Measurements from ENCODE around the gene ARHGAP23. TPM values are rescaled to one million over a fixed set of nuclear protein-coding genes. Genes with fewer than 3 reads are reported as not detected.
A peak's percentile ranks its signal among the peaks of the same experiment; 100 is the strongest.

Gene ARHGAP23
- total RNA-seq, 2 donors from 2014 or later = 27.3 to 204 TPM

DNA sequence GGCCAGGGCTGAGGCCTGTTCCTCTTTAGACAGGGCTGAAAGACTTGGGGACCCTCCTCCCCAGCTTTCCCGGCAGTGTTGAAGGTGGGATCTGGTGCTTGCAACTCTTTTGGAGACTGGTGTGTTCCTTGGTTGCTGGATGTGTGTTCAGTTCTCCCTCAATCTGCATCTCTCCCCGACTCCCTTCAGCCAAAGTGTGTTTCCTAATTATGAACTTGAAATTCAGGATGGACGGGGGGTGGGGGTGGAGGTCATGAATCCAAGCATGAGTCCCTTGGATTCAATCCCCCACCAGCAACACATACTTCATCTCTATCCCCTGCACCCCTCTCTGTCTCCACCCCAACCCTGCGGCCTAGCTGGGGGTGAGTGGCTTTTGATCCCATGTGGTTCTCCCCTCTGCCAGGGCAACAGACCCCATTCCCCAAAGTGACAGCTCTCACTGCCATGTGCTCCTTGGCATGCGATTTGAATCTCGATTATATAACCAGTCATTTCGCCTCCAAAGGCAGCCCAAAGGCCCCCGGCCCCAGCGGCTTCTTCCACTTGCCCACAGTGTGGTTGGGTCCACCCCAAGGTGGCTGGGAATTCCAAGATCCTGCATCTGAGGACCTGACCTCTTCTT lies 1.3 kb downstream of the ARHGAP23 start:
- 60% methylated on average over 9 of the region's 9 CpGs for WGBS
- no peaks in the 10 kb centered on the region for H3K36me3 ChIP-seq
- DNase-seq (ENCODE audit: low spot score) = no peak
- no peaks in the 10 kb centered on the region for H3K9me3 ChIP-seq
- TF ChIP-seq, protein P1, sequence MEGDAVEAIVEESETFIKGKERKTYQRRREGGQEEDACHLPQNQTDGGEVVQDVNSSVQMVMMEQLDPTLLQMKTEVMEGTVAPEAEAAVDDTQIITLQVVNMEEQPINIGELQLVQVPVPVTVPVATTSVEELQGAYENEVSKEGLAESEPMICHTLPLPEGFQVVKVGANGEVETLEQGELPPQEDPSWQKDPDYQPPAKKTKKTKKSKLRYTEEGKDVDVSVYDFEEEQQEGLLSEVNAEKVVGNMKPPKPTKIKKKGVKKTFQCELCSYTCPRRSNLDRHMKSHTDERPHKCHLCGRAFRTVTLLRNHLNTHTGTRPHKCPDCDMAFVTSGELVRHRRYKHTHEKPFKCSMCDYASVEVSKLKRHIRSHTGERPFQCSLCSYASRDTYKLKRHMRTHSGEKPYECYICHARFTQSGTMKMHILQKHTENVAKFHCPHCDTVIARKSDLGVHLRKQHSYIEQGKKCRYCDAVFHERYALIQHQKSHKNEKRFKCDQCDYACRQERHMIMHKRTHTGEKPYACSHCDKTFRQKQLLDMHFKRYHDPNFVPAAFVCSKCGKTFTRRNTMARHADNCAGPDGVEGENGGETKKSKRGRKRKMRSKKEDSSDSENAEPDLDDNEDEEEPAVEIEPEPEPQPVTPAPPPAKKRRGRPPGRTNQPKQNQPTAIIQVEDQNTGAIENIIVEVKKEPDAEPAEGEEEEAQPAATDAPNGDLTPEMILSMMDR (IDR thresholded peaks at IDR 0.05) = no peak
- TF ChIP-seq POLR2AphosphoS5 (IDR thresholded peaks at IDR 0.05) = no peak
- TF ChIP-seq POLR2A (IDR thresholded peaks at IDR 0.05) = no peak
- peak overlapping the region in 1 of 2 donors; percentile 78 for H3K4me3 ChIP-seq
- no peaks in the 10 kb centered on the region for H3K27me3 ChIP-seq (replicated peaks; ENCODE audit: insufficient read depth)
- peaks cover 4% of the 10 kb centered on the region for H3K4me1 ChIP-seq (replicated peaks)
- intact Hi-C loops (cut with DNase I) = no loop called here
- H3K27ac ChIP-seq = peak overlapping the region; percentile 79 to 86

DNA sequence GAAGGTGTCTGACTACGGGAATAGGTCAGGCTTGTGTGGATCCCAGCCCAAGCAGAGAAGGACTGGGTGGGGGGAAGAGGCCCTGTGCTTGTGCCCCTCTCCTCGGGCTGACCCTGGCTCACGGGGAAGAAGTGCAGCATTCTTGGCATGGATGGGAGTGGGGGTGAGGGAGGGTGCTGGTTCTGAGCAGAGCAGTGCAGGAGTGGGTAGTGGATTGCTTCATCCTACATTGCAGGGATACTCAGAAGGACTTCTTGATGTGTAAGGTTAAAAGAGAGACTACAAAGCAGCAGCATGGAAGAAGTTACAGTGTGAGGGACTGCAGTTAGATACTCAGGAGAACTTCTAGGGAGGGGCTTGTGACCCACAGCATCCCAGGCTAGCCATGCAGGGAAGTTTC lies 2.1 kb downstream of the ARHGAP23 start:
- no peak for DNase-seq (ENCODE audit: low spot score)
- H3K27me3 ChIP-seq (replicated peaks; ENCODE audit: insufficient read depth) = no peaks in the 10 kb centered on the region
- H3K9me3 ChIP-seq = no peaks in the 10 kb centered on the region
- no peak overlapping the region for H3K4me3 ChIP-seq
- intact Hi-C loops (cut with DNase I) = no loop called here
- 25% methylated on average over 3 of the region's 3 CpGs for WGBS
- no peak overlapping the region for H3K27ac ChIP-seq
- no peak for TF ChIP-seq POLR2A (IDR thresholded peaks at IDR 0.05)
- no peak for TF ChIP-seq POLR2AphosphoS5 (IDR thresholded peaks at IDR 0.05)
- TF ChIP-seq, protein P1 (IDR thresholded peaks at IDR 0.05) = no peak
- H3K36me3 ChIP-seq = no peaks in the 10 kb centered on the region
- H3K4me1 ChIP-seq (replicated peaks) = peaks cover 4% of the 10 kb centered on the region

DNA sequence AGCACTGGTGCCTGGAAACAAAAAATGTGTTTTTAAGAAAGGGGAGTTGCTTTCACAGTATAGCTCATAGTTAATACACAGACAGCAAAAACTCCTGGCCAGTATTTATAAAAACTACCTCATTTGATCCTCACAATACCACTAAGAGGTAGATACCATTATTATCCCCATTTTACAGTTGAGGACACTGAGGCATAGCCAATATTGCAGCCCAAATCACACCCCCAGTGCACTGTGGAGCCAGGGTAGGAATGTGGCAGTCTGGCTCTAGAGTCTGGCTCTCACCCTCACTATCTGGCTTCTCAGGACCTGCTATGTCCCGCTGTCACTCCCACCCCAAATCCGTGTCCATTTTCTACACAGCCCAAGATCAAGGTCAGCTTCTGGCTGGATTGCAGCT lies 2.6 kb downstream of the ARHGAP23 start:
- 86% methylated on average over 2 of the region's 2 CpGs for WGBS
- TF ChIP-seq POLR2A (IDR thresholded peaks at IDR 0.05) (no peak), POLR2AphosphoS5 (IDR thresholded peaks at IDR 0.05) (no peak)
- TF ChIP-seq, protein P1 (IDR thresholded peaks at IDR 0.05) = no peak
- peaks cover 4% of the 10 kb centered on the region for H3K4me1 ChIP-seq (replicated peaks)
- no peaks in the 10 kb centered on the region for H3K27me3 ChIP-seq (replicated peaks; ENCODE audit: insufficient read depth)
- H3K36me3 ChIP-seq = no peaks in the 10 kb centered on the region
- H3K27ac ChIP-seq = no peak overlapping the region
- H3K4me3 ChIP-seq = no peak overlapping the region
- intact Hi-C loops (cut with DNase I) = no loop called here
- no peaks in the 10 kb centered on the region for H3K9me3 ChIP-seq
- DNase-seq (ENCODE audit: low spot score) = no peak

DNA sequence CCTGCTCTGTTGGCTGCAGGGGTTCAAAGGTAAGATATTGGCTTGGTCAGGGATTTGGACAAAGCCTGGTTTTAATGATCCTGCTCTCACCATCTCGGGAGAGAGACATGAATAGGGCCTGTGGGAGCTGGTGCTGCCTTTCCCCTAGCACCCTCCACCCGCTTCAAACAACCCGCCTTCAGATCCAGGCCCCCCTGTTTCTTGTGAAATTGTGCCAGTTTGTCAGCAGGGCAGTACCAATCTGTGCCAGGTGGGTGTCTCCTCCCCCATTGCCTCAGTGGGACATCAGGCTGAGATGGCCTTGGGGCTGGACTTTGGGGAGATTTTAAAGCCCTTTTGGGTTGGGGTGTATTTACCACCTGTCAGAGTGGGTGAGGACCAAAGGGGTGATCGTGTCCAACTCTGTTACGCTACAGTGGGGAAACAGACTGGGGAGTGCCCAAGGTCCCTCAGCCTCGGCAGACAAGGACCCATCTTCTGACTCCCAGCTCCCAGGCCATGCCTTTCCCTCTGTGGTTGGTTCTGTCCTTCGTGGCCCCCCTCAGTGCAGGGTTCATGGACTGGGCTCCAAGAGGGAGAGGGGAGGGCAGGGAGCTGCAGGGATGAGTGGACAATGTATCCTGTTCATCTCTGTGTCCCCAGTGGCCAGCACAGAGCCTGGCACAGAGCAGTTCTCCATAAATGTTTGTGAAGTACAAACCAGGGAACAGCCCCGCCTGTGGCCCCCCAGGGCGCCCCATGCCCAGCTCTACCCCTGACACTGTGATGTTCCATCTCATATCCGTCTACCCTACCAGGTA lies 3.3 kb downstream of the ARHGAP23 start:
- H3K4me1 ChIP-seq (replicated peaks) = peaks cover 4% of the 10 kb centered on the region
- intact Hi-C loops (cut with DNase I) = no loop called here
- DNase-seq (ENCODE audit: low spot score) = no peak
- TF ChIP-seq POLR2AphosphoS5 (IDR thresholded peaks at IDR 0.05) (no peak), POLR2A (IDR thresholded peaks at IDR 0.05) (no peak)
- TF ChIP-seq, protein P1 (IDR thresholded peaks at IDR 0.05) = no peak
- no peaks in the 10 kb centered on the region for H3K9me3 ChIP-seq
- H3K4me3 ChIP-seq = no peak overlapping the region
- no peaks in the 10 kb centered on the region for H3K27me3 ChIP-seq (replicated peaks; ENCODE audit: insufficient read depth)
- 86% methylated on average over 10 of the region's 10 CpGs for WGBS
- no peaks in the 10 kb centered on the region for H3K36me3 ChIP-seq
- H3K27ac ChIP-seq = no peak overlapping the region

Data from prostate gland (tissue), 2 donors.